OCI-LY1 (cell line): Measurements from ENCODE around the gene ABITRAM.

Experiments
- H2AFZ ChIP-seq: fragments of 200-600 bp; sonication (generic), shearing (Covaris generic); 2 replicates; pipeline ENCODE4 v1.6.0; 2014; ENCODE audit warnings: antibody characterized with exemption, mild to moderate bottlenecking, low read length
- H3F3A ChIP-seq: fragments of 200-600 bp; sonication (generic), shearing (Covaris generic); 2 replicates; pipeline ENCODE4 v1.6.0; 2014; ENCODE audit warnings: mild to moderate bottlenecking, antibody characterized with exemption, low read length, moderate library complexity; ENCODE audit not compliant: insufficient read depth
- H3K27ac ChIP-seq: fragments of 200-600 bp; sonication (generic); 2 replicates; pipeline ENCODE4 v1.5.1; 2014; ENCODE audit warnings: low read length, mixed run types, mild to moderate bottlenecking, low read depth; ENCODE audit not compliant: poor library complexity, severe bottlenecking
- H3K27me3 ChIP-seq: fragments of 200-600 bp; sonication (generic); 2 replicates; pipeline ENCODE4 v1.6.0; 2014; ENCODE audit warnings: antibody characterized with exemption, mild to moderate bottlenecking, low read length, moderate library complexity; ENCODE audit not compliant: insufficient read depth
- H3K36me3 ChIP-seq: fragments of 200-600 bp; sonication (generic); 2 replicates; pipeline ENCODE4 v1.6.1; 2014; ENCODE audit warnings: mild to moderate bottlenecking, antibody characterized with exemption, low read length, moderate library complexity, mixed read lengths; ENCODE audit not compliant: insufficient read depth
- H3K4me1 ChIP-seq: fragments of 200-600 bp; sonication (generic); 2 replicates; pipeline ENCODE4 v1.5.1; 2014; ENCODE audit warnings: mild to moderate bottlenecking, low read length, moderate library complexity; ENCODE audit not compliant: insufficient read depth, severe bottlenecking
- H3K4me2 ChIP-seq: fragments of 200-600 bp; sonication (generic), shearing (Covaris generic); 2 replicates; pipeline ENCODE4 v1.6.1; 2014; ENCODE audit warnings: low read length
- H3K4me3 ChIP-seq: fragments of 200-600 bp; sonication (generic); 2 replicates; pipeline ENCODE4 v1.5.1; 2014; ENCODE audit warnings: low read length, low read depth, mild to moderate bottlenecking, mixed read lengths; ENCODE audit not compliant: poor library complexity, severe bottlenecking
- H3K79me2 ChIP-seq: fragments of 200-600 bp; shearing (Covaris generic); 2 replicates; pipeline ENCODE4 v1.6.1; 2016; ENCODE audit warnings: mixed run types, low read length, mixed read lengths; ENCODE audit not compliant: insufficient read depth
- H3K9ac ChIP-seq: fragments of 200-600 bp; sonication (generic), shearing (Covaris generic); 2 replicates; pipeline ENCODE4 v1.6.1; 2014; ENCODE audit warnings: mild to moderate bottlenecking, low read length, mixed read lengths
- H3K9me2 ChIP-seq: fragments of 200-600 bp; sonication (generic), shearing (Covaris generic); 2 replicates; pipeline ENCODE4 v1.6.1; 2014; ENCODE audit warnings: low read depth, mild to moderate bottlenecking, low read length, mixed read lengths
- H3K9me3 ChIP-seq: fragments of 200-600 bp; shearing (Covaris generic); 2 replicates; pipeline ENCODE4 v1.6.1; 2014; ENCODE audit warnings: low read length, mixed read lengths
- H4K20me1 ChIP-seq: fragments of 200-600 bp; sonication (generic), shearing (Covaris generic); 2 replicates; pipeline ENCODE4 v1.6.0; 2016; ENCODE audit warnings: mild to moderate bottlenecking, low read length; ENCODE audit not compliant: insufficient read depth
- EZH2 ChIP-seq: fragments of 200-600 bp; sonication (generic), shearing (Covaris generic); IDR thresholded peaks from 2 replicates; pipeline ENCODE4 v1.8.0; 2017; ENCODE audit warnings: borderline replicate concordance, mixed run types, mild to moderate bottlenecking, antibody characterized with exemption, low read length, moderate library complexity, mixed read lengths
- TF ChIP-seq, protein P1 (sequence below): fragments of 200-600 bp; sonication (generic), shearing (Covaris generic); IDR thresholded peaks from 2 replicates; pipeline ENCODE4 v1.5.1; 2017; ENCODE audit warnings: mild to moderate bottlenecking, antibody characterized with exemption, low read length, moderate library complexity, mixed read lengths

The ABITRAM gene

GRCh38 chr9:108953983-108954574 lies 19.9 kb downstream of the ABITRAM start:
- Histone ChIP-seq H3K27me3 (no peaks in the 10 kb centered on the region), H3K4me2 (no peak overlapping the region), H3F3A (no peaks in the 10 kb centered on the region), H3K9me2 (no peaks in the 10 kb centered on the region), H3K27ac (no peak overlapping the region), H3K4me1 (no peaks in the 10 kb centered on the region), H3K36me3 (no peaks in the 10 kb centered on the region), H3K79me2 (no peaks in the 10 kb centered on the region), H3K4me3 (no peak overlapping the region), H4K20me1 (no peaks in the 10 kb centered on the region), H3K9me3 (no peaks in the 10 kb centered on the region), H3K9ac (no peak overlapping the region), H2AFZ (no peak overlapping the region)
- TF ChIP-seq, protein P1, sequence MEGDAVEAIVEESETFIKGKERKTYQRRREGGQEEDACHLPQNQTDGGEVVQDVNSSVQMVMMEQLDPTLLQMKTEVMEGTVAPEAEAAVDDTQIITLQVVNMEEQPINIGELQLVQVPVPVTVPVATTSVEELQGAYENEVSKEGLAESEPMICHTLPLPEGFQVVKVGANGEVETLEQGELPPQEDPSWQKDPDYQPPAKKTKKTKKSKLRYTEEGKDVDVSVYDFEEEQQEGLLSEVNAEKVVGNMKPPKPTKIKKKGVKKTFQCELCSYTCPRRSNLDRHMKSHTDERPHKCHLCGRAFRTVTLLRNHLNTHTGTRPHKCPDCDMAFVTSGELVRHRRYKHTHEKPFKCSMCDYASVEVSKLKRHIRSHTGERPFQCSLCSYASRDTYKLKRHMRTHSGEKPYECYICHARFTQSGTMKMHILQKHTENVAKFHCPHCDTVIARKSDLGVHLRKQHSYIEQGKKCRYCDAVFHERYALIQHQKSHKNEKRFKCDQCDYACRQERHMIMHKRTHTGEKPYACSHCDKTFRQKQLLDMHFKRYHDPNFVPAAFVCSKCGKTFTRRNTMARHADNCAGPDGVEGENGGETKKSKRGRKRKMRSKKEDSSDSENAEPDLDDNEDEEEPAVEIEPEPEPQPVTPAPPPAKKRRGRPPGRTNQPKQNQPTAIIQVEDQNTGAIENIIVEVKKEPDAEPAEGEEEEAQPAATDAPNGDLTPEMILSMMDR: peak; percentile 65
- TF ChIP-seq EZH2: no peak

- Histone ChIP-seq H4K20me1 (no peaks in the 10 kb centered on the region), H3K4me1 (no peaks in the 10 kb centered on the region)
Observed at GRCh38 chr9:108956022-108956630, 21.9 kb downstream of the ABITRAM start.

DNA sequence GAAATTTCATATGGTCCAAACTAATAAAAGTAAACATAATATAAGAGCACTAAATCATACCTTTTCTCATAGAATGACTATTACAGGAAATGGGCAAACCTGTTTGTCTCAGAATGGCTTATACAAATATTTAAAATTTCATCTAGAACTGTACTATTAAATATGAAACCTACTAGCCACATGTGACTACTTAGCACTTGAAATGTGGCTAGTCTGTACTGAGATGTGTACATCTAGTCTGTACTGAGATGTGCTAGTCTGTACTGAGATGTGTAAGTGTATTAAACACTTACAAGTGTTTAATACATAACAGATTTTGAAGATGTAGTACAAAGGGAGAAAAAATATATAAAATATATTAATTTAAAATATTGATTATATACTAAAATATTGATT lies 22.4 kb downstream of the ABITRAM start:
- Histone ChIP-seq H2AFZ (no peak overlapping the region), H3K4me3 (no peak overlapping the region), H3F3A (no peaks in the 10 kb centered on the region), H3K27ac (no peak overlapping the region), H3K79me2 (no peaks in the 10 kb centered on the region), H4K20me1 (no peaks in the 10 kb centered on the region), H3K27me3 (no peaks in the 10 kb centered on the region), H3K9me2 (no peaks in the 10 kb centered on the region), H3K9me3 (no peaks in the 10 kb centered on the region), H3K36me3 (no peaks in the 10 kb centered on the region), H3K4me2 (no peak overlapping the region), H3K4me1 (no peaks in the 10 kb centered on the region), H3K9ac (no peak overlapping the region)
- no peak for TF ChIP-seq EZH2
- TF ChIP-seq, protein P1: no peak

More at GRCh38 chr9:108956022-108956630, 21.9 kb downstream of the ABITRAM start:
- Histone ChIP-seq H3K4me3 (no peak overlapping the region), H3K27ac (no peak overlapping the region), H3F3A (no peaks in the 10 kb centered on the region), H3K27me3 (no peaks in the 10 kb centered on the region), H2AFZ (no peak overlapping the region), H3K9ac (no peak overlapping the region), H3K4me2 (no peak overlapping the region), H3K9me2 (no peaks in the 10 kb centered on the region), H3K9me3 (no peaks in the 10 kb centered on the region), H3K36me3 (no peaks in the 10 kb centered on the region), H3K79me2 (no peaks in the 10 kb centered on the region)
- TF ChIP-seq EZH2: no peak
- TF ChIP-seq, protein P1: no peak
